ENCODE results near the gene CETN1.

The CETN1 gene

GRCh38 chr18:598124-598589 lies 18.0 kb downstream of the CETN1 start (continued):
- TF ChIP-seq BCL6B (tag by site-specific recombination; IDR thresholded peaks at IDR 0.05): peak; percentile 61; the same call in 1 of the 2 replicates
- TF ChIP-seq TRIM28 (IDR thresholded peaks at IDR 0.05; ENCODE audit: borderline replicate concordance, low read length): no peak
- peak; percentile 51; the same call in 1 of the 2 replicates for TF ChIP-seq ZBTB17 (tag by site-specific recombination; IDR thresholded peaks at IDR 0.05)
- peak; percentile 42; the same call in 1 of the 2 replicates for TF ChIP-seq ZNF366 (tag by site-specific recombination; conservative IDR thresholded peaks at IDR 0.05)
- no peak for TF ChIP-seq SETDB1 (IDR thresholded peaks at IDR 0.05; ENCODE audit: insufficient read length, low read length)
- 0 out of 2 replicates have a peak, but pooled peaks have one; percentile 28 for TF ChIP-seq HIC1 (tag by site-specific recombination; IDR thresholded peaks at IDR 0.05)
- TF ChIP-seq ZNF561 (tag by site-specific recombination; IDR thresholded peaks at IDR 0.05; ENCODE audit: borderline replicate concordance): no peak
- no peak for TF ChIP-seq ZBTB26 (tag by site-specific recombination; optimal IDR thresholded peaks at IDR 0.05)
- no peak for TF ChIP-seq ZNF10 (tag by site-specific recombination; IDR thresholded peaks at IDR 0.05)
- TF ChIP-seq KLF10 (tag by site-specific recombination; IDR thresholded peaks at IDR 0.05): no peak
- no peak for TF ChIP-seq ZNF623 (tag by site-specific recombination; IDR thresholded peaks at IDR 0.05)
- TF ChIP-seq PRDM10 (tag by site-specific recombination; IDR thresholded peaks at IDR 0.05): peak; percentile 10; the same call in 1 of the 2 replicates
- TF ChIP-seq HOXD13 (CRISPR knock-in tag; IDR thresholded peaks at IDR 0.05; ENCODE audit: borderline replicate concordance): no peak
- no peak for TF ChIP-seq ZNF639 (tag by site-specific recombination; IDR thresholded peaks at IDR 0.05)
- TF ChIP-seq ZNF664 (tag by site-specific recombination; IDR thresholded peaks at IDR 0.05): peak; percentile 77
- TF ChIP-seq ZNF488 (tag by site-specific recombination; IDR thresholded peaks at IDR 0.05): no peak
- 0 out of 2 replicates have a peak, but pooled peaks have one; percentile 34 for TF ChIP-seq ZNF350 (tag by site-specific recombination; IDR thresholded peaks at IDR 0.05)
- no peak for TF ChIP-seq ZNF404 (tag by site-specific recombination; IDR thresholded peaks at IDR 0.05)
- no peak for TF ChIP-seq ZNF645 (tag by site-specific recombination; IDR thresholded peaks at IDR 0.05)
- TF ChIP-seq ZNF776 (tag by site-specific recombination; IDR thresholded peaks at IDR 0.05; ENCODE audit: borderline replicate concordance): no peak
- peak; percentile 44; the same call in 1 of the 2 replicates for TF ChIP-seq FEZF1 (tag by site-specific recombination; IDR thresholded peaks at IDR 0.05)
- peak; percentile 32; the same call in 1 of the 2 replicates for TF ChIP-seq IKZF3 (tag by site-specific recombination; IDR thresholded peaks at IDR 0.05)
- TF ChIP-seq ZNF501 (tag by site-specific recombination; IDR thresholded peaks at IDR 0.05): 0 out of 2 replicates have a peak, but pooled peaks have one; percentile 33
- TF ChIP-seq ZNF16 (tag by site-specific recombination; IDR thresholded peaks at IDR 0.05; ENCODE audit: low read depth): no peak
- TF ChIP-seq ATF2 (tag by site-specific recombination; IDR thresholded peaks at IDR 0.05; ENCODE audit: low read depth): no peak
- no peak for TF ChIP-seq ZNF211 (tag by site-specific recombination; IDR thresholded peaks at IDR 0.05; ENCODE audit: low read depth)
